ENCODE results near the gene HELB. TPM values are rescaled to one million over a fixed set of nuclear protein-coding genes. Genes with fewer than 3 reads are reported as not detected.

The HELB gene
- total and polyA plus RNA-seq, 2 of the 8 experiments (the other 6 are each of a cell fraction or from before 2014, with no cell fraction given) = 1.8 to 7.6 TPM

- TF ChIP-seq KDM1A (IDR thresholded peaks at IDR 0.05; ENCODE audit: borderline replicate concordance, low read length) = no peak
These were observed 33.5 kb downstream of the HELB start (continued) for GRCh38 chr12:66335746-66336145.
